ENCODE measurements around the gene GP9.

DNA sequence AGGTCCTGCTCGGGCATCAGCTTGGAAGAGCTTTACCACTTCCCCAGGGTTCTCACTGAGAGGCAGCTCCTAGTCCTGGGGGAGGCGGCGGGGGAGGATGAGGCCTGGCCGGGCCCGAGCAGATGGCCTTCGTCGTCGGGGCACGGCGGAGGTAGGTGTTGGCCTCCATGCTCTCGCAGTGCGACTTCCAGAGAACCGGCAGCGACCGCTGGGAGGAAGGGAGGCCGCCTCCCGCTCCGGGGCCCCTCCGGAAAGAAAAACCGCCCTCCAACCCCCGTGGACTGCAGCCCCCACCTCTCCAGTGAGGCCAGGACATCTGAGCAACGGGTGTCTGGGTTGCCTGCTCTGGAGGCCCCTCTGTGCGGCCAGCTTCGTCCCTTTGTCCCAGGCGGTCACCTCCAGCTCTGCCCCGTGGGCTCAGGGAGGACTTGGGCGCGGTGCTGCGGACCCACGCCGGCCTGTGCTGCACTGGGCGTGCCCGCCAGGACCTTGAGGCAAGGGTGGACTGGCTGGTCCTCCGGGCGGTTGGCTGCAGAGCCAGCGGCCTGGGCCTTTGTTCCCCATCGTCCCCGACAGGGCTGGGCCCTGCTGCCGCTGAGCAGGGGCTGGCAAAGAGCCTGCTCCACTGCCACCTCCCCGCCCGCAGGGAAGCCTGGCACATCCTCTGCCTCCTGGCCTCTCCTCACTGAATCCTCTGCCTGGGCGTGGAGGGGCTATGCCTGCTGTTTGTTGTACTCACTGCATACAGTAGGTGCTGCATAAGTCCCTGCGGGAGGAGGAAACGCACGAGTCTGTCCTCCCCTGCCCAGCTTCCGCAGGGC is 13.6 kb upstream of the GP9 start:
- TF ChIP-seq BACH2 (CRISPR knock-in tag; IDR thresholded peaks at IDR 0.05; ENCODE audit: borderline replicate concordance) (no peak), CREB5 (CRISPR knock-in tag; IDR thresholded peaks at IDR 0.05; ENCODE audit: low read depth) (no peak), PATZ1 (CRISPR knock-in tag; IDR thresholded peaks at IDR 0.05; ENCODE audit: borderline replicate concordance) (no peak), ZFP30 (CRISPR knock-in tag; IDR thresholded peaks at IDR 0.05) (no peak), ARNTL (CRISPR knock-in tag; IDR thresholded peaks at IDR 0.05; ENCODE audit: borderline replicate concordance, low read depth) (no peak), ZFP3 (CRISPR knock-in tag; IDR thresholded peaks at IDR 0.05) (no peak), ESRRG (CRISPR knock-in tag; IDR thresholded peaks at IDR 0.05) (no peak), SNAI2 (CRISPR knock-in tag; IDR thresholded peaks at IDR 0.05) (no peak), CSDC2 (CRISPR knock-in tag; IDR thresholded peaks at IDR 0.05) (no peak), TOX (CRISPR knock-in tag; IDR thresholded peaks at IDR 0.05; ENCODE audit: borderline replicate concordance) (no peak), PPARA (CRISPR knock-in tag; IDR thresholded peaks at IDR 0.05; ENCODE audit: borderline replicate concordance) (no peak)

Data from SK-N-SH treated with all-trans-retinoic acid at 6 μM for 48 hours (cell line).